Kidney epithelial cell (primary cell): Measurements from ENCODE around the gene TMEM263. TPM values are rescaled to one million over a fixed set of nuclear protein-coding genes. Genes with fewer than 3 reads are reported as not detected.
A peak's percentile ranks its signal among the peaks of the same experiment; 100 is the strongest.

Source experiments
- DNase-seq: peaks from one replicate; pipeline ENCODE4 v3.0.0-alpha.2; 2010; ENCODE audit warnings: low read depth
- H3K27me3 ChIP-seq: 2 replicates; pipeline ENCODE4 v1.6.0; 2011; ENCODE audit warnings: low read length; ENCODE audit not compliant: control insufficient read depth, insufficient read depth
- H3K36me3 ChIP-seq: 2 replicates; pipeline ENCODE4 v1.5.1; 2011; ENCODE audit warnings: low read length; ENCODE audit not compliant: control insufficient read depth, insufficient read depth
- H3K4me3 ChIP-seq: 2 replicates; pipeline ENCODE4 v1.5.1; 2011; ENCODE audit warnings: low read depth, mild to moderate bottlenecking, control low read depth, low read length
- total RNA-seq: library from RNA; depleted of rRNA; stranded (reverse); fragments of >200 nt; gene quantifications from 2 replicates; pipeline ENCODE4 v1.2.3, GENCODE V29; 2015
- TF ChIP-seq, protein P1 (sequence below): IDR thresholded peaks from 2 replicates; pipeline ENCODE4 v1.5.1; 2011; ENCODE audit warnings: mild to moderate bottlenecking, moderate library complexity, low read length, control low read depth, inconsistent platforms; ENCODE audit not compliant: insufficient read depth, poor library complexity, severe bottlenecking

The TMEM263 gene
- total RNA-seq, 1 donor from 2014 or later: 30.3 TPM

DNA sequence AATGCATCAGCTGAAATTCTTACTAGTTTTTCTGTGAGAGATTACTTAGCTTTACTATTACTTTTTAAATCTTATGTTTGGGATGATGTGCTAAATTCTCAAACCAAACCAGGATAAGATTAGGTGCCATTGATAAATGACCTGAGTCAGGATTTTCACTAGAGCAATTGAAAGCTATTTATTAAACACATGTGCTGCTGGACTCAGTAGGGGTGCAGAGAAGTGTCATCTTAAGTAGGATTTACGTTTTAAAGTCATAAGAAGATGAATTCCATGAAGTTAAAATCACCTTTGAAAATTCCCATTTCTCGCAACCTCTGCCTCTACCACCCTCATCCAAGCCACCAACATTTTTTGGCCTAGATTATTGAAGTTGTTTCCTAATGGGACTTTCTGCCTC is 8.8 kb downstream of the TMEM263 start:
- no peak overlapping the region for H3K4me3 ChIP-seq
- H3K36me3 ChIP-seq: no peaks in the 10 kb centered on the region
- TF ChIP-seq, protein P1, sequence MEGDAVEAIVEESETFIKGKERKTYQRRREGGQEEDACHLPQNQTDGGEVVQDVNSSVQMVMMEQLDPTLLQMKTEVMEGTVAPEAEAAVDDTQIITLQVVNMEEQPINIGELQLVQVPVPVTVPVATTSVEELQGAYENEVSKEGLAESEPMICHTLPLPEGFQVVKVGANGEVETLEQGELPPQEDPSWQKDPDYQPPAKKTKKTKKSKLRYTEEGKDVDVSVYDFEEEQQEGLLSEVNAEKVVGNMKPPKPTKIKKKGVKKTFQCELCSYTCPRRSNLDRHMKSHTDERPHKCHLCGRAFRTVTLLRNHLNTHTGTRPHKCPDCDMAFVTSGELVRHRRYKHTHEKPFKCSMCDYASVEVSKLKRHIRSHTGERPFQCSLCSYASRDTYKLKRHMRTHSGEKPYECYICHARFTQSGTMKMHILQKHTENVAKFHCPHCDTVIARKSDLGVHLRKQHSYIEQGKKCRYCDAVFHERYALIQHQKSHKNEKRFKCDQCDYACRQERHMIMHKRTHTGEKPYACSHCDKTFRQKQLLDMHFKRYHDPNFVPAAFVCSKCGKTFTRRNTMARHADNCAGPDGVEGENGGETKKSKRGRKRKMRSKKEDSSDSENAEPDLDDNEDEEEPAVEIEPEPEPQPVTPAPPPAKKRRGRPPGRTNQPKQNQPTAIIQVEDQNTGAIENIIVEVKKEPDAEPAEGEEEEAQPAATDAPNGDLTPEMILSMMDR: no peak
- no peaks in the 10 kb centered on the region for H3K27me3 ChIP-seq
- no peak for DNase-seq

DNA sequence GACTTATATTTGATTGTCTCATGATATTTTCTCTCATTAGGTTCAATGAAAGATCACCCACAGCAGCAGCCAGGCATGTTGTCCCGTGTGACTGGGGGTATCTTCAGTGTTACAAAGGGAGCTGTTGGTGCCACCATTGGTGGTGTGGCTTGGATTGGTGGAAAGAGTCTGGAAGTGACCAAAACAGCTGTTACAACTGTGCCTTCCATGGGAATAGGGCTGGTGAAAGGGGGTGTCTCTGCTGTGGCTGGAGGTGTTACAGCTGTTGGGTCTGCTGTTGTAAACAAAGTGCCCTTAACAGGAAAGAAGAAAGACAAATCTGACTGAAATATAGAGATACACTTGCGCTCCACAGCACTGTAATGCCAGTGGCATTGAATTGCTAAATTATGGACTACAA is 15.4 kb downstream of the TMEM263 start:
- Histone ChIP-seq H3K4me3 (no peak overlapping the region), H3K36me3 (peaks cover 1% of the 10 kb centered on the region), H3K27me3 (no peaks in the 10 kb centered on the region)
- DNase-seq: no peak
- TF ChIP-seq, protein P1: no peak

DNA sequence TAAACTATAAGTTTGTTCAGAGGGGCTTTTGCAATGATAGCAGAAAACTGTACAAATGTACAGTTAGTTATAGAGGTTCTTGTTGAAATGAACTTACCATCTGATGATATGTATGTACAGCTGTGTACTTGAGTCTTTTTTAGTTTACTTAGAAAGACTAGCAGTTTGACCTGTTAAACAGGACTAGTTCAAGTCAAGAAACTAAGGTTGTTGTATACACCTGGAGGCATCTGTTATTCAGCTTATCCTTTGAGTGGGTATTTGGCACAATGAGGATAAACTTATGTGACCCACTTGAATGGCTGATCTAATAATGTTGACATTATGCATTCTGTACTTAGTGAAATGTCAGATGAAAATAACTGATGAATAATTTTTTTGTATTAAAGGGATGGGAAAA is 17.8 kb downstream of the TMEM263 start:
- DNase-seq: no peak
- Histone ChIP-seq H3K4me3 (no peak overlapping the region), H3K36me3 (peaks cover 1% of the 10 kb centered on the region), H3K27me3 (no peaks in the 10 kb centered on the region)
- TF ChIP-seq, protein P1: no peak

DNA sequence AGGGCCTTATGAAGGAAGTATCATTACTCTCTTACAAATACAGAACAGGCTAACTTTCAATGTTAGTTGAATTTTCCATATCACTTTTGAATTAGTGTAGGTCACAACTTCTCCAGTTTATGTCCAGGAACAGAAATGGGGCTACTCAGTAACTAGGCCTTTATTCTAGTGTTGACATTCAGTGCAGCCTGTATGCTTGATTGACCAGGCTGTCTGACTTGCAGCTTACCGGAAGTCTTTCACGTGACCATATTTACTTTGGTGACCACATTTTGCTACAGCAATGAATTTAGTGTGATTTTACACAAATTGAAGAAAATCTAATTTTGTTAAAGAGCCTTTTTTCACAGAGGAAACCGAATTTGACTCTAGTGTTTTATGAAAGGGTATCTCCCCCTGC is 18.8 kb downstream of the TMEM263 start:
- TF ChIP-seq, protein P1: no peak

DNA sequence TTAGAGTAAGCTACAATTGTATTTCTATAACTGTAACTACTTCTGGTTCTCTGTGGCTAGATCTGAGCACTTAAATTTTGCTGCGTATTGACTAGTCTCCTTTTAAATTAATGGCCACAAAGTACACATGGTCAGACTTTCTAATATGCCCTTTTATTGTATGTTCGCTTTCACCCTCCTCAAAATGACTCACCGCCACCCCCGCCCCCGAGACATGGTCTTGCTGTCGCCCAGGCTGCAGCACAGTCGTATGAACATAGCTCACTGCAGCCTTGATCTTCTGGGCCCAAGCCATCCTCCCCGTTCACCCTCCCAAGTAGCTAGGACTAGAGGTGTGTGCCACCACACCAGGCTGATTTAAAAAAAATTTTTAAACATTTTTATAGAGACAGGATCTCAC is 19.4 kb downstream of the TMEM263 start:
- Histone ChIP-seq H3K4me3 (no peak overlapping the region), H3K27me3 (no peaks in the 10 kb centered on the region), H3K36me3 (peaks cover 1% of the 10 kb centered on the region)
- no peak for DNase-seq
- TF ChIP-seq, protein P1: no peak

More for the DNA sequence above, 18.8 kb downstream of the TMEM263 start:
- H3K27me3 ChIP-seq: no peaks in the 10 kb centered on the region
- H3K4me3 ChIP-seq: no peak overlapping the region
- peak; percentile 58 for DNase-seq
- H3K36me3 ChIP-seq: peaks cover 1% of the 10 kb centered on the region

DNA sequence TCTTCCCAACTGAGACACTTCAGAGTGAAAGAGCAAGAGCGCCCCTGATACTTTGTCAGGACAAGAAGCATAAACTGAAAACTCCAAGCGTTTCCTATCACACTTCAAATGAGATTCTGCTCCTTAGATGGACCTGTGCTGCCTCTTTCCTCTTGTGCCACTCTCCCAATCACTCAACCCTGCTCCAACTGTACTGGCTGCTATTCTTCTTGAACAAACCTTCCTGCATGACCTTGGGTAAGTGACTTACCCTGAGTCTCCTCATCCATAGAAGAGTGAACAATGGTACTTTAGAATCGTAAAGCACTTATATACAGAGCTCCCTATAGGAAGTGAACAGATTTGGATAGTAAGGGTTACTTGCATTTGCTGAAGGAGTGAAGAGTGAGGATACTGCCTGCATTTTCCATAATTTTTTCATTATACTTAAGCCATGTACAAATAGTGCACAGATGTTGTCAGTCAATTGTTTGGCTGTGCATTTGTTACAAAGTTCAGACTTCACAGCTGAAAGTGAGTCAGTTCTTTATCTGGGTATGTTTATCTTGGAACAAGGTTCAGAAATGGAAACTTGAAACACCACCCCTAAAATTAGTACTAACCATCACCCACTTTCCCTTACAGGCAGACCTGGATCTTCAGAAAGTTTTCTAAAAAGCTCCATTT is 20.4 kb downstream of the TMEM263 start:
- no peaks in the 10 kb centered on the region for H3K27me3 ChIP-seq
- H3K4me3 ChIP-seq: no peak overlapping the region
- no peak for DNase-seq
- peaks cover 1% of the 10 kb centered on the region for H3K36me3 ChIP-seq
- TF ChIP-seq, protein P1: no peak
